Right lung (tissue), 10 donors: Measurements from ENCODE around the gene RNPEP. TPM values are rescaled to one million over a fixed set of nuclear protein-coding genes. Genes with fewer than 3 reads are reported as not detected.
"Not testable (repeated sequence)": the region's sequence is repeated elsewhere in the genome, so short reads cannot be mapped to it uniquely, and the experiment has no call there.

ENCODE experiments used
- DNase-seq, 2 donors: peaks; one replicate each; pipeline ENCODE4 v3.0.0-alpha.2; 2013
- long read RNA-seq, 8 donors: transcript quantifications; one replicate each; lab custom pipeline, GENCODE V29; 2026
- polyA plus RNA-seq, 5 donors: library from polyadenylated mRNA; unstranded; fragments of 120-200 nt; gene quantifications; one replicate each; pipeline versions ENCODE4 v1.2.1 to v1.2.3, GENCODE V29; 2013; ENCODE audit warnings: inconsistent platforms in 1 of 5, low replicate concordance in 1 of 5; ENCODE audit not compliant: insufficient read length in 5 of 5, insufficient read depth in 1 of 5

Gene RNPEP, protein sequence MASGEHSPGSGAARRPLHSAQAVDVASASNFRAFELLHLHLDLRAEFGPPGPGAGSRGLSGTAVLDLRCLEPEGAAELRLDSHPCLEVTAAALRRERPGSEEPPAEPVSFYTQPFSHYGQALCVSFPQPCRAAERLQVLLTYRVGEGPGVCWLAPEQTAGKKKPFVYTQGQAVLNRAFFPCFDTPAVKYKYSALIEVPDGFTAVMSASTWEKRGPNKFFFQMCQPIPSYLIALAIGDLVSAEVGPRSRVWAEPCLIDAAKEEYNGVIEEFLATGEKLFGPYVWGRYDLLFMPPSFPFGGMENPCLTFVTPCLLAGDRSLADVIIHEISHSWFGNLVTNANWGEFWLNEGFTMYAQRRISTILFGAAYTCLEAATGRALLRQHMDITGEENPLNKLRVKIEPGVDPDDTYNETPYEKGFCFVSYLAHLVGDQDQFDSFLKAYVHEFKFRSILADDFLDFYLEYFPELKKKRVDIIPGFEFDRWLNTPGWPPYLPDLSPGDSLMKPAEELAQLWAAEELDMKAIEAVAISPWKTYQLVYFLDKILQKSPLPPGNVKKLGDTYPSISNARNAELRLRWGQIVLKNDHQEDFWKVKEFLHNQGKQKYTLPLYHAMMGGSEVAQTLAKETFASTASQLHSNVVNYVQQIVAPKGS
- polyA plus RNA-seq = 10 to 100 TPM; 54.7 to 66.3 (median 59.5) TPM
- long read RNA-seq, donor 1, transcript RNPEP-201 (11 exons, 2,427 nt) = major isoform, 21 of 21 reads
- long read RNA-seq, donor 1, partial matches to known transcripts = 0 of 21 reads
- long read RNA-seq, donor 1, other reads (novel, unspliced or antisense) = 0 of 21 reads
- long read RNA-seq, donor 2, transcript RNPEP-201 (11 exons, 2,427 nt) = major isoform, 5 of 5 reads
- long read RNA-seq, donor 2, partial matches to known transcripts = 0 of 5 reads
- long read RNA-seq, donor 2, other reads (novel, unspliced or antisense) = 0 of 5 reads
- long read RNA-seq, donor 3, transcript RNPEP-201 (11 exons, 2,427 nt) = major isoform, 20 of 25 reads
- long read RNA-seq, donor 3, partial matches to known transcripts = 5 of 25 reads
- long read RNA-seq, donor 3, other reads (novel, unspliced or antisense) = 0 of 25 reads
- long read RNA-seq, donor 4, transcript RNPEP-201 (11 exons, 2,427 nt) = major isoform, 8 of 26 reads
- long read RNA-seq, donor 4, partial matches to known transcripts = 17 of 26 reads
- long read RNA-seq, donor 4, other reads (novel, unspliced or antisense) = 0 of 26 reads
- long read RNA-seq, donor 5, transcript RNPEP-201 (11 exons, 2,427 nt) = major isoform, 16 of 31 reads
- long read RNA-seq, donor 5, partial matches to known transcripts = 15 of 31 reads
- long read RNA-seq, donor 5, other reads (novel, unspliced or antisense) = 0 of 31 reads
- long read RNA-seq, donor 6, transcript RNPEP-201 (11 exons, 2,427 nt) = major isoform, 14 of 22 reads
- long read RNA-seq, donor 6, partial matches to known transcripts = 6 of 22 reads
- long read RNA-seq, donor 6, other reads (novel, unspliced or antisense) = 0 of 22 reads
- long read RNA-seq, donor 7, transcript RNPEP-201 (11 exons, 2,427 nt) = major isoform, 25 of 33 reads
- long read RNA-seq, donor 7, partial matches to known transcripts = 8 of 33 reads
- long read RNA-seq, donor 7, other reads (novel, unspliced or antisense) = 0 of 33 reads
- long read RNA-seq, donor 8, transcript RNPEP-201 (11 exons, 2,427 nt) = major isoform, 6 of 6 reads
- long read RNA-seq, donor 8, partial matches to known transcripts = 0 of 6 reads
- long read RNA-seq, donor 8, other reads (novel, unspliced or antisense) = 0 of 6 reads

DNA sequence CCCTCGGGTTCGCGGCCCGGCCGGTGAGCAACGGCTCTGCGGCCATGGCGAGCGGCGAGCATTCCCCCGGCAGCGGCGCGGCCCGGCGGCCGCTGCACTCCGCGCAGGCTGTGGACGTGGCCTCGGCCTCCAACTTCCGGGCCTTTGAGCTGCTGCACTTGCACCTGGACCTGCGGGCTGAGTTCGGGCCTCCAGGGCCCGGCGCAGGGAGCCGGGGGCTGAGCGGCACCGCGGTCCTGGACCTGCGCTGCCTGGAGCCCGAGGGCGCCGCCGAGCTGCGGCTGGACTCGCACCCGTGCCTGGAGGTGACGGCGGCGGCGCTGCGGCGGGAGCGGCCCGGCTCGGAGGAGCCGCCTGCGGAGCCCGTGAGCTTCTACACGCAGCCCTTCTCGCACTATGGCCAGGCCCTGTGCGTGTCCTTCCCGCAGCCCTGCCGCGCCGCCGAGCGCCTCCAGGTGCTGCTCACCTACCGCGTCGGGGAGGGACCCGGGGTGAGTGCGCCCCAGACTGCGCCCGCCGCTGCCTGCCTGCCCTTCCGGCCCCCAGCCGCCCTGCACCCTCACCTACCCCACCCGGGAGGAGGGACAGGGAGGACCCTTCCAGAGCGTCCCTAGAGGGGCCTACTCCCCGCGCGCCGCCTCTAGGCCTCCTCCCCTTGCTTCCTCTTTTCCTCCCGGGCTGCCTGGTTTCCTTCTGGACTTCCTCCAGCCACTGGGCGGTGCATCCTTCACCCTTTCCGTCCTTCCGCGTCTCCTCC lies at the start of gene RNPEP:
Gene RNPEP (plus strand): TSS at position 26 of the 757 bp plus-strand sequence. CDS start 19 bp downstream, at position 45.
- DNase-seq = peak; percentile 57 to 69

DNA sequence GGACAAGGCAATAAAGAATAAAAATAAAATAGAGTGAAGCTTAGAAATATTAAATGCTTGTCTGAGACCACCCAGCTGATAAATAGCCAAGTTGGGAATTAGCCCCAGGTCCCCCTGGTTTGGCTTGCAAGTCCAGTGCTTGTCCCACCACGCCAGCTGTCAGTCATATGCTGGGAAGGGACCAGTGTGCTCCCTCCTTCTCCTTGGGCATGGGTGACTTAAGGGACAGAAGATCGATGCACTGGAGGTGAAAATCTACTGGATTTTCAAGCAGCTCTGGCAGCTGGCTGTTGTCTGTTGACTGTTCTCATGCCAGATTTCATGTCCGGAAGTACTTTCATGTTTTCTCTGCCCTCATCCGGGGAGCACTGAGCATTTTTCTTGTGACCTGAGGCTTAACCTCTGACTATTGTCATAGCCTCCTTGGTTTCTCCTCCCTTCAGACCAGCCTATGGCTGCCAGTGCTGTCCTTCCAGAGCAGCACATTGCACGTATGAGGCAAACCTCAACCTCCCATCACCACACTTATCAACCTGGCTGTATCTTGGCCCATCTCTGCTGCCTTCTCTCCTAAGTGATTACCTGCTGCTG lies 48.5 kb upstream of the RNPEP start:
- DNase-seq = no peak

DNA sequence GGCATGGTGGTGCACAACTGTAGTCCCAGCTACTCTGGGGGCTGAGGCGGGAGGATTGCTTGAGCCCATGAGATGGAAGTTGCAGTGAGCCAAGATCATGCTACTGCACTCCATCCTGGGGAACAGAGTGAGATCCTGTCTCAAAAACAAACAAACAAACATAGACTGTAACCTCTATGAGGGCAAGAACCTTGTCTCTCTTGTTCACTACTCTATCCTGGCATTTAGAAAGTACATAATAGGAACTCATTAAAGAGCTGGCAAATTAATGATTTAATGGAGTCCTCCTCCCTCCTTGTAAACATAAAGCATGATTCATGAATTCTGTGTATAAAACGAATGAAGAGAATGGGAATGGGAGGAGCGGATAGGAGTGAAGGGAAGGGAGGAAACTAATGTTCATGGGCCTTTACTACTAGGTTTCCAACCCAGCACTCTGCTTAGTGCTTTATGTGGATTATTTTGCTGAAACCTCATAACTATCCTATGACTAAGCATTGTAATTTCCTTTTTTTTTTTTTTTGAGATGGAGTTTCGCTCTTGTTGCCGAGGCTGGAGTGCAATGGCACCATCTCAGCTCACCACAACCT lies 44.7 kb upstream of the RNPEP start:
- DNase-seq = no peak

DNA sequence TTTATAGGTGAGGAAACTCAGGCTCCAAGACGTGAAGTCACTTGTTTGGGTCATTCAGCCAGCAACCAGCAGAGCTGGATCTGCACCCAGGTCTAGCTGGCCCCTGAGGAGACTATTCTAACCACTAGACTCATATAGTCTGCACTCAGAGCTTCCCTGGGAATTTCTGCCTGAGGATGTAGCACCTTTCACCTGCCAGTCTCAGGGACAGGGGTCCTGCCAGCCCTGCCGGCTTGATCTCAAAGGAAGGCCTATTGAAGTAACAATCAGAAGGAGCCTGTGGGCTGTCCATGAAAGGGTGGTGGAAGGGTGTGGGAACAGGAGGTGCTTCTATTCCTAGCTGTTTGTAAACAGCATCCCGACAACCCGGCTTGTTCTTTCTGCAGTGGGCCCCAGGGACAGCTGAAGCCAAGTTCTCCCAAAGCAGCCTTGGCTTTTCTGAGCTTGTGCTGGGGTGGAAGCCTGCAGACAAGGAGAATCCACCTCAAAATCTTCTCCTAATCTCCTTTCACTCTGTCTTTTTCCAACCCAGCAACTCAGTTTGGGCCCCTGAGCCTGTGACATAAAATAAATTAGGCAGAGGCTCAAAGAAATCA lies 43.9 kb upstream of the RNPEP start:
- no peak for DNase-seq

DNA sequence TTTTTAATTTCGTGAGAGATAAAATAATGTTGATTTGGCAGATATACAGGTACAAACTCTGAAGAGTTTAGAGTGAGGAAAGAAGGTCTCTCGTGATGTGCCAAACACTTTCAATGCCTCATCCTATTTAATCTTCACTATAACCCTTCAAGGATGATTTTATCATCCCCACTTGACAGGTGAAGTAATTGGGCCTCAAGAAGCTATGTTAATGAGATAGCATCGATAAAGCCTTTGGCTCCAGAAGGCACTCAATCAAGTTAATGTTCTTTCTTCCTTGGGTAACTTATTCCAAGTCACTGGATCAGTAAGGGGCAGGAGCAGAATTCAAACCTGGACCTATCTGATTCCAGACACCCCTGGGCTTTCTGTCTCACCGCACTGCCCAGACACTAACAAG lies 43.3 kb upstream of the RNPEP start:
- DNase-seq = no peak

DNA sequence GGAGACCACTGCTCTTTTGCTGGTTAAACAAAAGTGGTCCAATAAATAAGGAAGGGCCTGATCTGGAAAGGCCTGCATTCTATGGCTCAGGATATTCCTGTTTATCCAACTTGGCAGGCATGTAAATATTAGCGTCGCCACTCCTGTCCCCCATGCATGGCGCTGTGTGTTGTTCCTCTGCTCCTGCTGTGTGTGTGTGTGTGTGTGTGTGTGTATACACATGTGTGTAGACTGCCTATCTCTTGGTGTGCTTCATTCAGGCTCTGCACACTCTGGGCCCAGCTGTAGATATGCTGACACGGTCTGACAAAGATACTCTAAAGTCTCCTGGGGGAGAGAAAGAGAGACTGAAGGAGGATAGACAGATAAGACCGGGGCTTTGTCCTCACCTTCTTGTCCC lies 42.9 kb upstream of the RNPEP start:
- DNase-seq = no peak

DNA sequence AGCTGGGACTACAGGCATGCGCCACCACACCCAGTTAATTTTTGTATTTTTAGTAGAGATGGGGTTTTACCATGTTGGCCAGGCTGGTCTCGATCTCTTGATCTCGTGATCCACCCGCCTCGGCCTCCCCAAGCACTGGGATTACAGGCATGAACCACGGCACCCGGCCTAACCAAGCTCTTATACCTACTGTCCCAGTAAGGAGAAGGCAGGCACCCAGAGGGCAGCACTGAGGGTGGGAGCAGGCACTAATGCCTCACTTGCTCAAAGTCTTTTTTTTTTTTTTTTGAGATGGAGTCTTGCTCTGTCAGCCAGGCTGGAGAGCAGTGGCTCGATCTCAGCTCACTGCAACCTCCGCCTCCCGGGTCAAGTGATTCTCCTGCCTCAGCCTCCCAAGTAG lies 42.1 kb upstream of the RNPEP start:
- DNase-seq = not testable (repeated sequence)

DNA sequence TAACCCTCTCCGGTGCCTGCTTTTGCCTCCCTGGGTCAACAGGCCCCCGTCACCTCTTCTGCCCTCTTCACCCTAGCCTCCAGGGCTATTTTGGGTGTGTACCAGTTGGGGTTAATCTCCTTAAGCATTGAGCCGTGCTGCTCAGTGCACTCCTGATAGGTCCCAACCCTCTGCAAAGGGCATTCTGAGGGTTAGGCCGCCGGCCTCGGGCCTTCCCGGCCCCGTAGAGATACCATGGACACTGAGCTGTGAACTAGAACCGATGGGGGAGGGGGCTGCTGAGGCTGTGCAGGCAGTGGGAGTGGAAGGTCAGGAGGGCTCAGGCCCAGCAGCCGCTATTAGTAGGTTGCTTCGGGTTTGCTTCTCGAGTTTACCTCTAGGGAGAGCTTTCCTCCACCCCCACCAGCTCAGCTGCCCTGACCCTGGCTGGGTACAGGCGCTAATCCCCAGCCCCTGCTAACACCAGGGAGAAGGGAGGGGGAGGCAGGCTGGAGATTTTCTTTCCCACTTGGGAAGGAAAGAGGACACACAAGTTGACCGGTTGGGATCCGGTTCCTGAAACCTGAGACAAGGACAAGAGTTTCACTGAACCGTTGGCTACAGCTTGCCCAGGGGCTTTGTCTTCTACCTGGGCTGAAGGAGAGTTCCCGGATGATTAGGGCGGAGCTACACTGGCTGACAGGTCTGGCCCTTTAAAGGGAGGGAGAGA lies 40.9 kb upstream of the RNPEP start:
- DNase-seq = no peak

DNA sequence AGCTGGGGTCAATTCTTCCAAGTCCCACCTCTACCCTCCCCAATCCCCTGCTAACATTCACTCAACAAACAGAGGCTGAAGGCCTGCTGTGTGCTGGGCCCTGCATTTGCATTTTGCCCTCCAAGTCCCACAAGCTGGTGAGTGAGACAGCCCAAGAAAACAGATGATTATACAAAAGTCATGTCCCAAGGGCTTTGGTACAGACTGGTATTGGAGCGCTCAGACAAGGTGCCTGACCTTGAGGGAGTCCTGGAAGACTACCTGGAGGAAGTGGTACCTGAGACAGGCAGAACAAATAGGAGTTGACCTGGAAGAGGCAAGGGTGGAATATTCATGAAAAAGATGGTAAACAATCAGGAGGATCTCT lies 40.3 kb upstream of the RNPEP start:
- no peak for DNase-seq

DNA sequence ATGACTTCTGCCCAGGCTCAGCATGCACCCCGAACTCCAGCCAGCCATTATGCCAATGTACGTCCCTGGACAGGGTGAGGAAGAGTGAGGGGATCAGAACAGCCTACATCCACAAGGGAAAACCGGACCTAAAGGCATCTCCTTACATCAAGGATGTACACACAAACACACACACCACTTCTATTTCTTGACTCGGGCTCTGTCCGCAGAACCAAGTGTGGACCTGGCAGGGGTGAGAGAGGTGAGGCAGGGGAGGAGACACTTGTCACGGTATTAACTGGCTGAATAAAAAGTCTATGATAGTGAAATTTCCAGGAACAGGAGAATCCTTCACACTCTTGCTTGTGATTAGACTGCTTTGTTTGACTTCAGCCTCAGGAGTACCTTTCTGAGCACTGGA lies 38.4 kb upstream of the RNPEP start:
- DNase-seq = no peak

DNA sequence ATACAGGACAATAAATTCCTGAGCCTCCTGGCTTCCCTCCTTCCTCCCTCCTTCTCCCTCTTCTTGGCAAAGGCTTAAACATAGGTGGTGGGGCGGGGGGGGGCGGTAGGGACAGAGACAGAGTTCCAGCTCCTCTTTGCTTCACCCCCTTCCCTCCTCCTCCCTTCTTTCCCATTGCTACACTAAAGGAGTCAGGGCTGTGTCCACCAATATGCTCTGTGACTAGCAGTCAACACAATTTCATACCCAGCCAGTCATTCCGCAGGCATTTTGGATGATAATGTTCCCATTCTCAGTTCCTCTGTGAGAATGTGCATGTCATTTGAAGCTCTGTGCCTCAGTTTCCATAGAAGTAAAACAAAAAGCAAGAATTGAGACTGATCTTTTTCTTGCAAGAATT lies 37.8 kb upstream of the RNPEP start:
- no peak for DNase-seq

DNA sequence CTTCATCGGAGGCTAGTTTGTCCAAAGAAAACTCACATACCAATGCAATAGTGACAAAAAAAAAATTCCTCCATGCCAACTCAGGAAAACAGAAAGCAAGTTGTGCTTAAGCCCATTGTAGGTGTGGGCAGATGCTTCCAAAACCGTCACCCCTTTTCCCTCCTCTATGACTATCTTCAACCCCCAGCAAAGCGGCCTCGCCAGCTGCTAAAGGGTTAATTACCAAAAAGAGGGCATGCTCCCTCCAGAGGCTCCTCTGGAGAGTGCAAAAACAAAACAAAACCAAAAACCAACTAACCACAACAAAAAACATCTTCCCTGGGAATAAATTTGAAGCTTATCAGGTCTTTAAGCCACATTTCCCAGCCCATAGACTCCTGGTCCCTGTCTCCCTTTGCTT lies 37.3 kb upstream of the RNPEP start:
- no peak for DNase-seq

DNA sequence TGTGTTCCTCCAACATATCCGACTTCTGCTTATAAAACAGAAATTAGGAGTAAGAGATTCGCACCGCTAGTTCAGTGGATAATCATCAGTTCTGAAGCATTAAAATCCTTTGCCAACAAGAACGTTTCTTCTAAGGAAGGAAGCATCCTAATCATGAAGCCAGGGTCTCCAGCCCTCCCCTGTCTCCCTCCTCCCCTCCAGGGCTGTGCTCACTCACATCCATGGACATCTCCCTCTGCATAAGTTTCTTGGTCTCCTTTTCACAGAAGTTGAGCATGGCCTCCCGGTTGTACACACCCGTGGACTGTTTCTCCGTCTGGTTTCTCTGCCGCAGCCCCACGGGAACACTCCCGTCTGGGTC lies 36.6 kb upstream of the RNPEP start:
- no peak for DNase-seq

DNA sequence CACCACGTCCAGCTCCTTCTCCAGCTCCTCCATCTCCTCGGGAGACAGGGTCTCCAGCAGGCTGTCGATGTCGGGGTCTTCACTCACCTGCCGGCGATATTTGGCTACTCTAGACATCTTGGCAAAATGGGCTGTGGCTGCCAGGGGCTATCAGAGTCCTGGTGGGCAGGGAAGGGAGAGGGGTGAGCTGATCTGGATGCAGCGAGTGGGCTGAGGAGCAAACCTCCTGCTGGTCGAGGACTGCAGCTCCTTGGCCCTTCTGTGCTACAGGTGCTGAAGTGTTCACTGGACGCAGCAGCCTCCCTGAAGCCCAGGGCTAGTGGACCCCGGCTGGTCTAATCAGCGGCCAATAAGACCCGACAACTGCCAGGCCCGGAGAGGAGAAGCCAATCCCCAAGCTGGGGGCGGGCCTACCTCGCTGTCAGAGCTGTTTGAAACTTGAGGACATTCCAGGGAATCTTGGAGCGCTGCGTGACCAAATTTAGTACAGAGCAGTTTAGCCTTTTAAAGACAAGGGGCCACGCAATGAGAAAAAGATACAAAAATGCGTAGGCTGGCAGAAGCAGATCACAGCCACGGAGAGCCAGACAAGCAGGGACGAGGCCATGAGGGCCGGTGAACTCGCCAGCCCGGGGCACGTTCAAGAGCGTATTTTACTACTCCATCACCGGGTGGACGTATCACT lies 36.1 kb upstream of the RNPEP start, which contains the start of gene LMOD1:
Gene LMOD1 (minus strand): TSS at position 325 of the 685 bp plus-strand sequence. CDS start 208 bp downstream, at position 117.
- DNase-seq = peak; percentile 79 to 82

DNA sequence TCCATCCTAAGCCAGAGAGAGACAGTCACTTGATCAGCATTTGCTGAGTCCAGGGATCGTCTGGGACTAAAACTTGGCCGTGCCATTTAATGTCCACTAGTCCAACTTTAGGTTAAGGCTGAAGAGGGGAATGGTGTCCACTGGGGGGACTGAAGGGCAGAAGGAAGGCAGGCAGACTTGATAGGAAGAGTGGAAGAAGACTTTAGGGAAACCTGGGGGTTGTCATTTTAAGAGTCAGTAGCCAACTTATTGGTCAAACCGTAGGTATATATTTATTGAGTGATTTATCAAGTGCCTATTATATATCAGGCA lies 34.8 kb upstream of the RNPEP start:
- no peak for DNase-seq

DNA sequence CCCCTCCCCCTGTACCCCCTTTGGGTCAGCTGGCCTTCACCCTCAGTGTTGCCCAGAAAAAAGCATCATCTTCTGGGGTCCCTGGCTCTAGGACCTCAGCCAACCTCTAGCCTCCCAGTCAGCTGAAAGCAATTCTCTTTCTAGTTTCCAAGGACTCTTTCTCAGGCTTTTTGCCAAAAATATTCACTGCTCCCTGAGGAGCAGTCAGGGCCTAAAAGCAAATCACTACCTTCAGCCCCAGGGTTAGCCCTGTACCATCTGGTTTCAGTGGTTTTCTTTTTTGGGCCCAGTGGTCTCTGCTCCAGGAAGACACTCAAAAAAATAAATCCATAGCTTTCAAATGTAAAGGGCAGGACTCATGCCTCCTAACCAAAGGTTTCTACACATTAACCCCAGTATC lies 33.0 kb upstream of the RNPEP start:
- DNase-seq = no peak

DNA sequence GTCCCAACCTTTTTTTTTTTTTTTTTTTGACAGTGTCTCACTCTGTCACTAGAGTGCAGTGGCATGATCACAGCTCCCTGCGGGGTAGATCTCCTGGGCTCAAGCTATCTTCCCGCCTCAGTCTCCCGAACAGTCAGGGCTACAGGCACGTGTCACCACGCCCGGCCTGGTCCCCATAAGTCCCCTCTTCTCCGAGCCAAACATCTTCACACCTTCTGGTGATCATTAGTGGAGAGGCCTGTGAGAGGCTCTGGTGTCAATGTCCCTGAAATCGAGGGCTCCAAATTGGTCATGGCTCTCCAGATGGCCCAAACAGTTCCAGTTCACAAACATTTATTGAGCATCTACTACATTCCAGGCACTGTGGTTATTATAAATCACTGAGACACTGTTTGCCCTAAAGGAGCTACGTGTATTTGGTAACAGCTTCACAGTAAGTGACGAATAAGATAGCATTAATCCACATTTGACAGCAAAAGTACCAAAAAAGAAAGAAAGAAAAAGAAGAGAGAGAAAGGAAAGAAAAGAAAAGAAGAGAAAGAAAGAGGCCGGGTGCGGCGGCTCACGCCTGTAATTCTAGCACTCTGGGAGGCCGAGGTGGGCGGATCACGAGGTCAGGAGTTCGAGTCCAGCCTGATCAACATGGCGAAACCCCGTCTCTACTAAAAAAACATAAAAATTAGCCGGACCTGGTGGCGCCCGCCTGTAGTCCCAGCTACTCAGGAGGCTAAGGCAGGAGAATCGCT lies 28.0 kb upstream of the RNPEP start:
- no peak for DNase-seq
